ENCODE data around the gene GOLGA6L9.
"Not testable (repeated sequence)": the region's sequence is repeated elsewhere in the genome, so short reads cannot be mapped to it uniquely, and the experiment has no call there.

The GOLGA6L9 gene, protein sequence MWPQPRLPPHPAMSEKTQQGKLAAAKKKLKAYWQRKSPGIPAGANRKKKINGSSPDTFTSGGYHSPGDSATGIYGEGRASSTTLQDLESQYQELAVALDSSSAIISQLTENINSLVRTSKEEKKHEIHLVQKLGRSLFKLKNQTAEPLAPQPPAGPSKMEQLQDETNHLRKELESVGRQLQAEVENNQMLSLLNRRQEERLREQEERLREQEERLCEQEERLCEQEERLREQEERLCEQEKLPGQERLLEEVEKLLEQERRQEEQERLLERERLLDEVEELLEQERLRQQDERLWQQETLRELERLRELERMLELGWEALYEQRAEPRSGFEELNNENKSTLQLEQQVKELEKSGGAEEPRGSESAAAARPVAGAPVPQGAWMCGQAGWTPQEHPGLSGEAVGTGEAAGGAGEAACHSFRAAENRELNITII
- 3.9 to 8.3 (median 7.2) reads per million in 3 experiments for total RNA-seq

DNA sequence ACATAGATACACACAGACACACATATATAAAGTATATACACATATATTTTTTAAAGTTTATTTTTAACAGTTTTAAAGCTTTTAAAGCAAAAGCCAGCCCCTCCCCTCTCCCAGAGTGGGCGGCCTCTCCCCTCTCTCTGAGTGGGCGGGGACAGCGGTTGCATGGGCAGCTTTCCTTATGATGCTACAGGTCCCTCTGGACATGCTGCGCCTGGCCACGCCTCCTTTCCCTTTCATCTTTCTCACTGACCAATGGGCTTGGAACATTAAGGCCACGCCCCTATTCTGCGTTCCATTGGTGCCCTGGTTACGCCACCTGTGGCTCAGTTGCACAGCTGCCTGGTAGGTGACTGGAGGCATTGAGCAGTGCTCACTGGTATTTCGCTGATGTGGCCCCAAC lies at the start of gene GOLGA6L9:
Gene GOLGA6L9 (plus strand): TSS at position 124 of the 400 bp plus-strand sequence. CDS start 264 bp downstream, at position 388.
- not testable (repeated sequence) for DNase-seq

DNA sequence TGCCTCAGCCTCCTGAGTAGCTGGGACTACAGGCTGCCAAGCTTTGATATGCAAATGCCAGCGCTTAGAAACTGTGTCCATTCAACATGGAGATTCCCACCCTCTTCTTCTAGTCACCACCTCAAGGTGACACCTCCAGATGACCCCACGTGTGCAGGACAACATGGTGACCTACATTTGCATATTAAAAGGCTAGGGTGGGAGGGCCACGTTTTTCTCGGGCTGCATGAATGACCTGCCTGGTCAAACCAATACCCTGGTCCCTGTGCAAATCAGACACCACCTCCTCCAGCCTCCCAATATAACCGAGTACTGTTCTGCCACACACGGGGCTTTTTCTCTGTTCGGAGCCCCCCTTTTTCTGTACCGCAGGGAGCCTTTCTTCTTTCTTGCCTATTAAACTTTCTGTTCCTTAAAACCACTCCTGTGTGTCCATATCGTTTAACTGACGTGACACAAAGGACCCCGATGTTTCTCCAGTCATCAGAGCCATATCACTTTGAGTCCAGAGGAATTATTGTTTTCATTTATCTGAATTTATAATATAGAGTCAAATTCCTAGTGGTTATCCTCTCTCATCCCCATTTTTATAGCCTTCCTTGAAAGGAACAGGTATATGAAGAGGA lies 48.2 kb upstream of the GOLGA6L9 start:
- DNase-seq = not testable (repeated sequence)

DNA sequence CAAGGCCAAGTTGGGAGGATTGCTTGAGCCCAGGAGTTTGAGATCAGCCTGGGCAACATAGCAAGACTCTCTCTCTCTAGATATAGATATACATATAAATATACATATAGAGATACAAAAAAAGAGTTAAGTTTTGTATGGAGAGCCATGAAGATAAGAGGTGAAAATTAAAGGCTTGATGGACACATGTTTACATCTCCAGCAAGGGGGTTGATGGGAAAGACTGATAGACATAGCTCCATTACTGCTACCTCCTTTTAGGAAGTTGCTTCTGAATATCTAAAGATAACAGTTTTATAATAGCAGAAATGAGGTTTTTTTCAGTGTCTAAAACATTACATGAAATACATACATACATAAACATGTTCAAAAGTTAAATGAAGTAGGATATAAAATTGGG lies 42.4 kb upstream of the GOLGA6L9 start:
- DNase-seq = not testable (repeated sequence)

DNA sequence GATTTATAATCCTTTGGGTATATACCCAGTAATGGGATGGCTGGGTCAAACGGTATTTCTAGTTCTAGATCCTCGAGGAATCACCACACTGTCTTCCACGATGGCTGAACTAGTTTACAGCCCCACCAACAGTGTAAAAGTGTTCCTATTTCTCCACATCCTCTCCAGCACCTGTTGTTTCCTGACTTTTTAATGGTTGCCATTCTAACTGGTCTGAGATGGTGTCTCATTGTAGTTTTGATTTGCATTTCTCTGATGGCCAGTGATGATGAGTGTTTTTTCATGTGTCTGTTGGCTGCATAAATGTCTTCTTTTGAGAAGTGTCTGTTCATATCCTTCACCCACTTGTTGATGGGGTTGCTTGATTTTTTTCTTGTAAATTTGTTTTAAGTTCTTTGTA lies 39.5 kb upstream of the GOLGA6L9 start:
- DNase-seq = not testable (repeated sequence)

DNA sequence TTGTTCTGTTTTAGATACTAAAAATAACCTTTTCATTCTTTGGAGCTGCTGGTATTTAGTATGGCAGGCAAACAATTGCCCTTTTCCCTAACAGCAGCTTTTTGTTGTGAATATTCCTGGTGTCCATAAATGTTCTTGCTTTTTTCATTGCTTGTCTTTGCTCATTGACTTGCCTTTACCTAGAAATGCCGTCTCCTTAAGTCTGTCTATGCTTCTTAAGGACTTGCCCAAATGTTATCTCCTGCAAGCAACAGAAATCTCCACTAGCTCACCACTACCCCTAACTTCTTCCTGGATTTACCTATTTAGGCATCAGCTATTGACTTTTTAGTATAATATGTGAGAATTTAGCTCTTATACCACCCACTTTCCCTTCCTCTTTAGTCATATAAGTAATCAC lies 37.5 kb upstream of the GOLGA6L9 start:
- not testable (repeated sequence) for DNase-seq

DNA sequence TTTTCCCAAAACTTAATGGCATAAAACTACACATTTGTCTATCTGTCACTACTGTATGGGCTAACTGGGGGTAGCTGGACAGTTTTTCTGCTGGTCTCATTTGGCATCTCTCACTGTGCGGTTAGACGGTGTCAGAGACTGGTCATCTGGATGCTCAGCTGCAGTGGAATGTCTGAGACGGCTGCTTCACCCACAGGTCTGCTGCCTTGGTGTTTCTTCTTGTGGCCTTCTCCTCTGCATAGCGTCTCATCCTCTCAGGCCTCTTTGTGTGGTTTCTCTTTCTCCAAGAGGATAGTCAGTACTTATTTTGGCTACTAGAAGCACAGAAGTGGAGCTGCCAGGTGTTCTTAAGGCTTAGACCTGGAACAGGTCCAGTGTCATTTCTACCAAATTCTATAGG lies 35.9 kb upstream of the GOLGA6L9 start:
- no peak for DNase-seq

DNA sequence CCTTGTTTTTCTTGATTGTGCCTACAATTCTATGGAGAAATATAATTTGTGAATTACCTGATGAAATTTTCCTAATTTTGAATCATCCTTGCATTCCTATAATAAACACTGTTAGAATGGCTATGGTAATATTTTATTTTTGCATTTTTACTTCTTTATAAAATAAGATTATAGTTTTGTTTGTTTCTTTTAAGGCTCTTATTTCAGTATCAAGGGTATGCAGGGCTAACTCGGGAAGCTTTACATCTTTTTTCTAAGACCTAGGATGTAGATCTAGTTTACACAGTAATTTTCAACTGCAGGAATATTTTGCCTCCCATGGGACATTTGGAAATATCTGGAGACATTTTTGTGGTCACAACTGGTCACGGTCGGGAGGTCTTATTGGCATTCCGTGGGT lies 33.8 kb upstream of the GOLGA6L9 start:
- DNase-seq = not testable (repeated sequence)

DNA sequence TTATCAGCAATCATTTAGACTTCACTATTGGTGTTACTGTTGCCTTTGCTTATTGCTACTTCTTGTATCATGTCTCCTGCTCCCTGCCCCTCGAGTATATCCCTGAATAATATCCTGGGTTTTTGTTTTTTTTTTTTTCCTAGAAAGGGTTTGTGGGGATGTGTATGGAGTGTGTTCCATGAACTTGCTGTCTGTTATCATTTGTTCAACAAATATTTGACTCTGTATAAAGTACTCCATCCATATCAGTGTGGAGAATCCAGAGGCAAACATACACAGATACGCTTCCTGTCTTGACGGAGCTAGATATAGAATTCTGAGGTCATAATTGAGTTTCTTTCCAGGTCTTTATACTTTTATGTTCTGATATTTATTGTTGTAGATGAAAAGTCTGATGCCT lies 31.8 kb upstream of the GOLGA6L9 start:
- no peak for DNase-seq

DNA sequence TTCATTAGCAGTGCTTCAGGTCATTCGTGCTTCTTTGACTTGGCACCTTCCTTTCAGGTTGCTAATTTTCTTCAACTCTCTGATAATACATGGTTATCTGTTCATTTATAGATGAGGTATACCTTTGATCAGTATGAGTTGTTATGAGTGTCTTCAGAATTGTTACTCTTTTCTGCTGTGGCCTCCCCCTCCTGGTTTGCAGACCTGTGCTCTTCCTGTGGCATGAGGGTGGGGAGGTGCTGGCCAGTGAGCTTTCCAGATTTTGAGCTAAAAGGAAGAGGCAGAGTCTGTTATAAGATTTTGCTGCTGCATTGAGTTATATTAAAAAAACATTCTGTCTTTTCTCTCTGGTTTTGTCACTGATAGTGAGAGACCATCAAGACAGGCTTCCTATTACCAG lies 30.8 kb upstream of the GOLGA6L9 start:
- DNase-seq = no peak

DNA sequence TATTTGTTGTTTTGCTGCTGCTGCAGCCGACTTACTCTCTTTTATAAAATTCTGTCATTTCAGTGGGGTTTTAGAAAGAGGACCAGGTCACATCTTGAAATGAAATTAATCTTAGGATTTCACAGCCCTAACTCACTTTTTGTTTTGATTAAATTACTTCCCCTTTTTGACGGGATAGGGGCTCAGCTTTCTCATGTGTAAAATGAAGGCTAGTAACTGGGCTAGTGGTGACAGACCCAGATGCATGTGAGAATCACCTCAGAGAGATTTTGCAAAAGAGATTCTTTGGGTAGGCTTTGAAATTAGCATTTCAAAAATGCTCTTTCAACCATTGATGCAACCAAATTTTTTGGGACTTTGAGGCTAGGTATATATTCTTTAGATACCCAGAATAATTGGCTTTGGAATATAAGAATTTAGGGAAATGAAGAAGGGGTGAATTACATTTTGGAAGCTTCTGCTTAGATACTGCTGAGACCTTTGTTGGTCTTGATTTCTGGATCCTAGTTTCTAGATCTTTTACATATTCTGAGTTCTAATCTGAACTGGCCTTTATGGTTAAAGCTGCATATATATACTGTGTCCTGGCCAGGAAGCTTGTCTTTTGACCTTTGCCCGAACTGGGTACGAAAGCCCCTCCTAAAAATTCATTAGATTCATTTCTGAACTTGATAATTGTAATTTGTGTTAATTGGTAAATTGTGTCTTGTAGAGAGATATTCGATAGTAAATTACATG lies 30.1 kb upstream of the GOLGA6L9 start:
- DNase-seq = not testable (repeated sequence)

DNA sequence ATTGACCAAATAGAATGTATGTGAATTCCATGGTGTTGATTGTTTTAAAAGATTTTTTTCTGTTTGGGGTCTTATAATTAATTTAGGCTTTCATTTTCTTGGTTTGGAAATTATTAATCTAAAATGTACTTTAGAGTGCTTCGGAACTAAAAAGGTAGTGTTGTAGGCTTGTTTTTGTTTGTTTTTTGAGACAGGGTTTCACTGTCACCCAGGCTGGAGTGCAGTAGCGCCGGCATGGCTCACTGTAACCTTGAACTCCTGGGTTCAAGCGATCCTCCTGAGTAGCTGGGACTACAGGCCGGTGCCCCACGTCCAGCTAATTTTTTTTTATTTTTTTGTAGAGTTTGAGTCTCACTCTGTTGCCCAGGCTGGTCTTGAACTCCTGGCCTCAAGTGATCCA lies 27.7 kb upstream of the GOLGA6L9 start:
- not testable (repeated sequence) for DNase-seq

DNA sequence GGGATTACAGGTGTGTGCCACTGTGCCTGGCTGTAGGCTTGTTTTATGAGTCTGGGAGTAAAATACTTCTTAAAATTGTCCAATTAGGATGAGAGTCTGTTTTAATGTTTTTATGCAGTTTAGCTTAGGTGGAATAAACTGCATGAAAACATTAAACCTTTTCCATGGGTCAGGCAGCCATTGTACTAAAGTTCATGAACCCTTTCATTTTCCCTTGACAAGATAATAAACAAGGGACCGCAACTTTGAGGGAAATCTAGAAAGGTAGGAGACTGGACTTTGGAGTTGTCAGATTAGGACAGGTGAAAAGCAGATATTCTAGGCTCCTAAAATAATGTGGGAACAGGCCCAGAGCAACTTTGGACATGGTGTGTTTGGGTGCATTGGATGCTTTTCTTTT lies 27.3 kb upstream of the GOLGA6L9 start:
- DNase-seq = not testable (repeated sequence)

DNA sequence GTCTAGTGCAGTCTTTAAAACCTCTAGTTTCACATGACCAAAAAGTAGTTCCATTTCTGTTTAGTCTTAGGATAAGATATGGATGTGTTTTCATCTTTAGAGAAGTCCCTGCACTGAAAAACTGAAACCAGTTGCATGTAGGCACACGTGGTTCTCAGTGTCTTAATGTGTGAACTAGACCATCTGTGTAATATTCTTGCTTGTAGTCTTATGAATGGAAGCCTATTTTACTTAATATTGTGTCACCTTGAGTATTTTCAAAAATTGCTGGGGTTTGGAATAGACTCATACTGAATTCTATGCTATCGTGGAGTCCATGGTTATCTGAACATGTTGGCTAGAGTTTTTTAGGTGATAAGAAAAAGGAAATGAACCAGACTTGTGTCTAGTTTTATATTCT lies 23.4 kb upstream of the GOLGA6L9 start:
- not testable (repeated sequence) for DNase-seq

DNA sequence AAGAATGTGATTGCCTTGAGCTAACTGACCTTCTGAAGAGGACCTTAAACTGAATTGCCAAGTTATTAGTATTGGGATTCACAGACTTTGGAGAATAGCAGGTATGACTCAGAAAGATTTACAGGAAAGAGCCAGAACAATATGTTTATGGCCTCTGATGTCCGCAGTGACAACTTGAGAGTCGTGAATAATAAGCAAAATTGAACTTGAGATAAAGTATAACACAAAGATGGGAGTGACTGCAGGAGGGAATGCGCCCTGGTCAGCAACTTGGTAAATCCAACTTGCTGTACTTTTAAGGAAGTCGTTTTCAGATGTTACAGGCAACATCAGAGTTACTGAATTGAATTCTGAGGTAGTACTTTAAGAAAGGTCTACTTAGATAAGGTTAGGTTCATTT lies 19.3 kb upstream of the GOLGA6L9 start:
- not testable (repeated sequence) for DNase-seq

DNA sequence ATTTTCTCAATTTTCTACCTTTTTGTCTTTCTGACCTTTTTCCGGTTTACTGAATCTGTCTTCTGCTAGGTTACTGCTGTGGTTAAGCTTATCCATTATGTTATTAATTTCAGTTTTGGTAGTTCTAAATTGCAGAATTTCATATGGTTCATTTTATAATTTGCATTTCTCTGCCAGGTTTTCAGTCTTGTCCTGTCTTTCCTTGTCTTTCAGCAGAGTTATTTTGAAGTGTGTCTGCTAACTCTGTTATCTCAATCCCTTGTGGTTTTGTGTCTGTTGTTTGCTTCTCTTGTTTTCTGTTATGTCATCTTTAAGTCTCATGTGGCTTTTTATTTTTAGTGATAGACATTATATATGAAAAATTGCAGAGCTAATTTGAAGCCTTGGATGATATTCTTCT lies 18.0 kb upstream of the GOLGA6L9 start:
- not testable (repeated sequence) for DNase-seq

DNA sequence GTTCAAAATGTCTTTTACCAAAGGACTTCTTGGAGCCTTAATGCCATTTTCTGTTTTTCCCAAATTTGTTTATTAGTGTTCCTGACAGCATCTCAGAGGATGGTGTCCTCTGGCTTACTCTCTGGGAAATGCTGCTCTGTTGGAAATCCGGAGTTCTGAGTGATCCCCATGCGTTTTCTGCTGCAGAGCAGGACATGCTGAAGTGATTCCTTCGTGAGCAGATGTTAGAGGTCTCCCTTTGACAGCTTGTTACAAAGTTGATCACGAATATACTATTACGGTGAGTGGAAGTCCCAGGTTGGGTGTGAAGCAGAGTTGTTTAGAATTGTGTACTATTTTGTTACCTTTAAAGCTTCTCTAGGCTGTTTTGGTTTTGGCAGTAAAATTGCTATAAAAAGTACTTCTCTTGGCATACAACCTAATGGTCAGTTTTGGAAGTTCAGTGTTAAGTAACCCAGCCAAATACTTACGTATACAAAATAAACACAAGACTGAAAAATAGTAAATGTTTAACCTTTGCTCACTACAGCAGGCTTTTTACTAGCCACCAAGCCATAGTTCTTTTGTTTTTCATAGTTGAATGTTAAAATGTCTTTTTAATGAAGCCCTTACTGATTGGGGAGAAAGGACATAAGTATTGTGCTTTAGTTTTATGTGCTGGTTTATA lies 15.0 kb upstream of the GOLGA6L9 start:
- DNase-seq = not testable (repeated sequence)

DNA sequence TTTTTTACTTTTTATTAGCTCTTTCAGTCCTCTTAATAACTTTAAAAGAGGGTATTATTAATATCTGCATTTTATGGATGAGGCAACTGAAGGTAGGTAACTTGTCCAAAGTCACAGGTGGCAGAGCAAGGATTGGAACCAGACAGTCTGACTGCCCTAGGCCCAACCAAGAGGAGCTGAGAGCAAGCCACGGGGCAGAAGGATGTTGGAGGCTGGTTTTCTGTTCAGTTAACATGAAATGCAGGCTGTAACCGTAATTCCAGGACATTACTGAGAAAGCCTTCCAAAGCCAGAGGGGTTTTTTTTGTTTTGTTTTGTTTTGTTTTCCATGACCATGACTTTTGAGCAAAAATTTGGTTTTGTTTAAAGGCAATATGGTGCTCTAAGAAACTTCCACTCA lies 9.1 kb upstream of the GOLGA6L9 start:
- not testable (repeated sequence) for DNase-seq

DNA sequence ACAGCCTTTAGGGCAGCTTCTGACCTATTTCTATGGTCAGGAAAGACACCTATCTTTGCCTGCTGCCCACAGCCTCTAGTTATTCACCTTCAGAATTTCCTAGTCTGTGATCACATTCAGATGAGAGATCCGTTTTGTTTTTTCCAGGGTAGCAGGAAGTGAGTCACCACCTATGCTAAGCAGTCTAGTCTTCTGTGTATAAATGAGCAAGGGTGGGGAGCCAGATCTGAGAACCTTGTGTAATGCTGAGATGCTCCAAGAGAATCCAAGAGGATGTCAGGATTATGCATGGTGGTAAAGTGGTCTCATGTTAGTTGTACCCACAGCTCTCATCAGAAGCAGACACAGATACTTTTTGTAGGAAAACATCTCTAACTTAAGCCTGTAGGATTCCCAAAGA lies 8.7 kb upstream of the GOLGA6L9 start:
- DNase-seq = not testable (repeated sequence)

DNA sequence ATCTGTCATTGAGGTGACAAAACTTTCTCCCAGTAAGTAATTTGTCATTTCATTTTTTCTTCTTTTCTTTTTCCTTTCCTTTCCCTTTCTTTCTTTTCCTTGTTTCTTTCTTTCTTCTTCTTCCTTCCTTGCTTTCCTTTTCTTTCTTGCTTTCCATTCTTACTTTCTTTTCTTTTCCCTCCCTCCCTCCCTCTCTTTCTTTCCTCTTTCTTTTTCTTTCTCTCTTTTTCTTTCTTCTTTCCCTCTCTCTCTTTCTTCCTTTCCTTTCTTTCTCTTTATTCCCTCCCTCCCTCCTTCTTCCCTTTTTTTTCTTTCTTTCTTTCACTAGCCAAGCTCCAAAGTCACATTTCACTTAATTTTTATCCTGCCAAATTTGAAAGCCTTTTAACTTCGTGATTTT lies 2.5 kb upstream of the GOLGA6L9 start:
- DNase-seq = not testable (repeated sequence)

DNA sequence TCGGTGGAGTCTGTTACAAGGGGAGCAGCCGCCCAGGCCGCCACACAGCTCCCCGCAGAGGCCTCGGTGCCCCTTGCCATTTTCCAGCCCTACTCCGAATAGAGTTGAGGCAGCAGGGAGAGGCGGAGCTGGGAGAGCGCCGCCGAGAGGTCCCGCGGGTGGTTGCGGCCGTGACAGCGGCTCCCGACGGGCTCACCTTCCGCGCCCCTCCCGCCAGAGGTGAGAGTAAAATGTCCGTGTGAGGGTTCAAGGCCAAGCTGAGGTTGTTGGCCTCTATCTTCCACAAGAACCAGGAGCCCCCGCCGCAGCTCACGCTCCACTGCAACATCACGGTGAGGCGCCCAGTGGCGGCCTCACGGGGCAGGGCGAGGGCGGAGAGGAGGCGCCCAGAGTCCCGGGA lies 15.8 kb downstream of the GOLGA6L9 start:
- DNase-seq = peak; percentile 29

DNA sequence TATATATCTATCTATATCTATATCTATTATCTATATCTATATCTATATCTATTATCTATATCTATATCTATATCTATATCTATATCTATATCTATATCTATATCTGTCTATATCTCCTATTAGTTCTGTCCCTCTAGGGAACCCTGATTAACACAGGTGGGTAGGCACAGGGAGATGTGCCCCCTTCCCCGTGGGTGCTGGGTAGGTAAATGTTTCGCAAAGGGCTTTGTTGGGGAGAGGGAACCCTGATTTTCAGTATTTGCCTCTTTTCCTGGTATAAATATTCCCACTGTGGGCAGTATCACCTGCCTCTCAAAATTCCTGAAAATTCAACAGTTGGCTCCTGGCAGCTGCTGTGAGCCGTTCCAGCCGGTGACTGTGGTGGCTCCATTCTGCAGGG lies 27.7 kb downstream of the GOLGA6L9 start:
- not testable (repeated sequence) for DNase-seq

DNA sequence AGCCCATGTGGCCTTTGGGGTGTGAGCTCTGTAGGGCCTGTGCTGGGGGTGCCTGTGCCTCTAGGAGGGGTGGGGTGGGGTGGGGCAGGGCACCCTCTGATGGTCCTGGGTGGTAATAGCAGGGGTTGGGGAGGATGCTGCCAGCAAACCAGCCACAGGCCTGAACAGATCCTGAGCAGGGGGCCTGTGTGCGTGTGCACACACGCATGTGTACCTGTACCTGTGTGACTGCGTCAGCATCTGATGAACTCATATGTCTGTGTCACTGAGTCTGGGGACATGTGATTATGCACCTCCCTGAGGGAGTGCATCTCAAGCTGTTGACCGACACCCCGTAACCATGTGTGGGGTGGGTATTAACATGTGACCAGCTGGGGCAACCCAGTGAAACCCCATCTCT lies 36.0 kb downstream of the GOLGA6L9 start:
- not testable (repeated sequence) for DNase-seq

DNA sequence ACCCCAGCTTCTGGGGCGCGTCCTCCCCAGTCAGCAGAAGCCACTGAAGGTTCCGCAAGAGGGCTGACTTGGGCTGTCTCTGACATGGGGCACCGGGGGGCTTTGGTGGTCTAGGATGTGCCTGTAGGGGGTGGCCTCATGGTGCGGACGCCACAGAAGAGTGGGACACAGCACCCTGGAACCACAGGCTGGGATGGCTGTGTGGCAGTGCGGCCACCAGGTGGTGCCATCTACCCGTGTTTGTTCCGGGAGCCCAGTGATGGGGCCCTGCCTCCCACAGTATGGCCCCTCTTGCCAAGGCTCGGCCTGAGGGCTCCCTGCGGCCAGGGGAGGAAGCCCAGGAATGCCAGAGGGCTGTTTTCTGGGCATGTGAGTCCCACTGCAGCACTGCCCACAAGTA lies 38.6 kb downstream of the GOLGA6L9 start:
- not testable (repeated sequence) for DNase-seq

Measured in central memory CD4-positive, alpha-beta T cell (primary cell).